ENCODE results near the gene TENT5D. TPM values are rescaled to one million over a fixed set of nuclear protein-coding genes. Genes with fewer than 3 reads are reported as not detected.

TENT5D gene
- total RNA-seq, result not detected

DNA sequence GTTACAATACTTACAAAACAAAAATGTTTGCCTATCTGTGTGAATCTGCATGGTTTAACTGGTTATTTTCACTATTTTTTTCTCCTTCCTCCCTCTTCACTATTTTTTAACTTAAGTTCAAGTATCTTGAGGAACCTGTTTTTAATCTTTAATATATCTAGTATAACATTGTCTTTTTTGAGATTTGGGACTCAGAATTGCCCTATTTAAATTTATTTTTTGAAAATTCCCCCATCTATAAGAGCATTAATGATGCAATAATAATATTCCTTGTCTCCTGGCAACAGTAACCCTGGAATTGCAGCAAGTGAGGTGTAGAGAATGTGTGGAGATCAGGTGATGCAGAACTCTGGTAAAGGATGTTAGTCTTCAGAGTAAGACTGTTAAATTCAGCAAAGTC is at the start of gene TENT5D:
TSS of gene TENT5D (plus strand) at position 301 of the 400 bp plus-strand sequence. CDS start 22,093 bp downstream, outside the sequence.

Data from parietal lobe (tissue), 1 donor.